H1 (cell line): ENCODE measurements around the gene FCRLA. TPM values are rescaled to one million over a fixed set of nuclear protein-coding genes. Genes with fewer than 3 reads are reported as not detected.

ENCODE experiments used
- E2F6 ChIP-seq: IDR thresholded peaks from 2 replicates; pipeline ENCODE4 v1.6.1; 2012; ENCODE audit warnings: inconsistent platforms
- MAFK ChIP-seq: IDR thresholded peaks from 2 replicates; pipeline ENCODE4 v1.6.1; 2012; ENCODE audit warnings: low read depth, mild to moderate bottlenecking, improper control_type of control experiment, low read length
- RXRA ChIP-seq: IDR thresholded peaks from 2 replicates; pipeline ENCODE4 v1.6.1; 2011; ENCODE audit warnings: low read depth, mild to moderate bottlenecking, low read length, moderate library complexity; ENCODE audit not compliant: insufficient read depth
- SIX5 ChIP-seq: IDR thresholded peaks from 2 replicates; pipeline ENCODE4 v1.6.1; 2011; ENCODE audit warnings: mild to moderate bottlenecking, low read depth, low read length
- TAF7 ChIP-seq: optimal IDR thresholded peaks from 2 replicates; pipeline ENCODE3; 2011; ENCODE audit warnings: low read depth, mild to moderate bottlenecking, inconsistent platforms, low read length, moderate library complexity, borderline replicate concordance
- polyA plus RNA-seq, 7 experiments: library from polyadenylated mRNA; depleted of rRNA in 3 of 7; stranded (reverse) in 5 of 7; unstranded in 2 of 7; fragments of >200 nt in 5 of 7; fragments of 200-250 nt in 2 of 7; gene quantifications; 1 replicate in 5 of 7; 2 replicates in 1 of 7; 4 replicates in 1 of 7; pipeline versions ENCODE4 v1.2.1 to v1.2.3, GENCODE V29; 2011 to 2013; ENCODE audit warnings: missing spikeins in 2 of 7, mixed read lengths in 2 of 7
- total RNA-seq: library from RNA; stranded (reverse); fragmentation: NEBNext Ultra II Directional; extraction: Animal tissue kit (Norgen Biotek cat#: 25700); gene quantifications from 2 replicates; pipeline ENCODE4 v1.2.1, GENCODE V29; 2021

FCRLA gene
- total and polyA plus RNA-seq, 2 of the 8 experiments (the other 6 are each of a cell fraction or from before 2014, with no cell fraction given): not detected

GRCh38 chr1:161722406-161722805 lies 15.4 kb downstream of the FCRLA start (continued):
- TF ChIP-seq E2F6: no peak
- TF ChIP-seq RXRA: no peak
- TF ChIP-seq SIX5: no peak
- TF ChIP-seq MAFK: no peak
- TF ChIP-seq TAF7: no peak
